ENCODE data around the gene FBXO41.

- TF ChIP-seq POLR2AphosphoS5 (IDR thresholded peaks at IDR 0.05; ENCODE audit: insufficient read depth, low read depth, low read length): no peak
- TF ChIP-seq, protein P1, sequence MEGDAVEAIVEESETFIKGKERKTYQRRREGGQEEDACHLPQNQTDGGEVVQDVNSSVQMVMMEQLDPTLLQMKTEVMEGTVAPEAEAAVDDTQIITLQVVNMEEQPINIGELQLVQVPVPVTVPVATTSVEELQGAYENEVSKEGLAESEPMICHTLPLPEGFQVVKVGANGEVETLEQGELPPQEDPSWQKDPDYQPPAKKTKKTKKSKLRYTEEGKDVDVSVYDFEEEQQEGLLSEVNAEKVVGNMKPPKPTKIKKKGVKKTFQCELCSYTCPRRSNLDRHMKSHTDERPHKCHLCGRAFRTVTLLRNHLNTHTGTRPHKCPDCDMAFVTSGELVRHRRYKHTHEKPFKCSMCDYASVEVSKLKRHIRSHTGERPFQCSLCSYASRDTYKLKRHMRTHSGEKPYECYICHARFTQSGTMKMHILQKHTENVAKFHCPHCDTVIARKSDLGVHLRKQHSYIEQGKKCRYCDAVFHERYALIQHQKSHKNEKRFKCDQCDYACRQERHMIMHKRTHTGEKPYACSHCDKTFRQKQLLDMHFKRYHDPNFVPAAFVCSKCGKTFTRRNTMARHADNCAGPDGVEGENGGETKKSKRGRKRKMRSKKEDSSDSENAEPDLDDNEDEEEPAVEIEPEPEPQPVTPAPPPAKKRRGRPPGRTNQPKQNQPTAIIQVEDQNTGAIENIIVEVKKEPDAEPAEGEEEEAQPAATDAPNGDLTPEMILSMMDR (IDR thresholded peaks at IDR 0.05; ENCODE audit: extremely low read depth in 1 of 2, insufficient read depth in 1 of 2, low read depth in 1 of 2, low read length in 2 of 2): no peak
- TF ChIP-seq EZH2 (IDR thresholded peaks at IDR 0.05; ENCODE audit: borderline replicate concordance, low read depth, low read length, severe bottlenecking): no peak
Observed at GRCh38 chr2:73253901-73254300, 30.4 kb downstream of the FBXO41 start.
